ENCODE data around the gene ATAD3B.
A peak's percentile ranks its signal among the peaks of the same experiment; 100 is the strongest.

Gene ATAD3B

GRCh38 chr1:1511533-1512285 is 40.1 kb downstream of the ATAD3B start, which contains the start of gene ATAD3A (continued):
- TF ChIP-seq ZNF645 (tag by site-specific recombination; IDR thresholded peaks at IDR 0.05) (no peak), MZF1 (tag by site-specific recombination; IDR thresholded peaks at IDR 0.05; ENCODE audit: borderline replicate concordance) (no peak), ZNF660 (tag by site-specific recombination; IDR thresholded peaks at IDR 0.05) (peak; percentile 83), ZNF704 (tag by site-specific recombination; IDR thresholded peaks at IDR 0.05) (peak; percentile 68; the same call in 1 of the 2 replicates), ZNF394 (tag by site-specific recombination; IDR thresholded peaks at IDR 0.05; ENCODE audit: borderline replicate concordance) (peak; percentile 89; the same call in 1 of the 2 replicates), KLF8 (tag by site-specific recombination; IDR thresholded peaks at IDR 0.05) (peak; percentile 98), SP2 (tag by site-specific recombination; IDR thresholded peaks at IDR 0.05) (peak; percentile 90), CTCF (tag by site-specific recombination; IDR thresholded peaks at IDR 0.05) (peak; percentile 64; the same call in 1 of the 2 replicates), ZNF76 (tag by site-specific recombination; IDR thresholded peaks at IDR 0.05; ENCODE audit: borderline replicate concordance, low read depth) (peak; percentile 93), ZNF354C (tag by site-specific recombination; IDR thresholded peaks at IDR 0.05; ENCODE audit: borderline replicate concordance, low read depth) (no peak), KLF1 (tag by site-specific recombination; IDR thresholded peaks at IDR 0.05) (peak; percentile 80), ZNF549 (tag by site-specific recombination; IDR thresholded peaks at IDR 0.05) (no peak), ZNF501 (tag by site-specific recombination; IDR thresholded peaks at IDR 0.05) (peak; percentile 99), ZBTB49 (tag by site-specific recombination; IDR thresholded peaks at IDR 0.05; ENCODE audit: low read depth) (no peak), ZNF610 (tag by site-specific recombination; IDR thresholded peaks at IDR 0.05; ENCODE audit: borderline replicate concordance) (peak; percentile 94), ZNF16 (tag by site-specific recombination; IDR thresholded peaks at IDR 0.05; ENCODE audit: low read depth) (peak; percentile 68; the same call in 1 of the 2 replicates), GLIS1 (tag by site-specific recombination; IDR thresholded peaks at IDR 0.05) (peak; percentile 49), ZNF473 (tag by site-specific recombination; IDR thresholded peaks at IDR 0.05) (no peak), ZBTB17 (tag by site-specific recombination; IDR thresholded peaks at IDR 0.05) (peak; percentile 99), ZBTB1 (tag by site-specific recombination; IDR thresholded peaks at IDR 0.05) (no peak), ZNF692 (tag by site-specific recombination; IDR thresholded peaks at IDR 0.05) (peak; percentile 88), ZNF785 (tag by site-specific recombination; IDR thresholded peaks at IDR 0.05) (no peak)
- TF ChIP-seq, protein P1, sequence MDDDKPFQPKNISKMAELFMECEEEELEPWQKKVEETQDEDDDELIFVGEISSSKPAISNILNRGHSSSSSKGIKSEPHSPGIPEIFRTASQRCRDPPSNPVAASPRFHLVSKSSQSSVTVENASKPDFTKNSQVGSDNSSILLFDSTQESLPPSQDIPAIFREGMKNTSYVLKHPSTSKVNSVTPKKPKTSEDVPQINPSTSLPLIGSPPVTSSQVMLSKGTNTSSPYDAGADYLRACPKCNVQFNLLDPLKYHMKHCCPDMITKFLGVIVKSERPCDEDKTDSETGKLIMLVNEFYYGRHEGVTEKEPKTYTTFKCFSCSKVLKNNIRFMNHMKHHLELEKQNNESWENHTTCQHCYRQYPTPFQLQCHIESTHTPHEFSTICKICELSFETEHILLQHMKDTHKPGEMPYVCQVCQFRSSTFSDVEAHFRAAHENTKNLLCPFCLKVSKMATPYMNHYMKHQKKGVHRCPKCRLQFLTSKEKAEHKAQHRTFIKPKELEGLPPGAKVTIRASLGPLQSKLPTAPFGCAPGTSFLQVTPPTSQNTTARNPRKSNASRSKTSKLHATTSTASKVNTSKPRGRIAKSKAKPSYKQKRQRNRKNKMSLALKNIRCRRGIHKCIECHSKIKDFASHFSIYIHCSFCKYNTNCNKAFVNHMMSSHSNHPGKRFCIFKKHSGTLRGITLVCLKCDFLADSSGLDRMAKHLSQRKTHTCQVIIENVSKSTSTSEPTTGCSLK (tag by site-specific recombination; IDR thresholded peaks at IDR 0.05): no peak
- TF ChIP-seq, protein P2, sequence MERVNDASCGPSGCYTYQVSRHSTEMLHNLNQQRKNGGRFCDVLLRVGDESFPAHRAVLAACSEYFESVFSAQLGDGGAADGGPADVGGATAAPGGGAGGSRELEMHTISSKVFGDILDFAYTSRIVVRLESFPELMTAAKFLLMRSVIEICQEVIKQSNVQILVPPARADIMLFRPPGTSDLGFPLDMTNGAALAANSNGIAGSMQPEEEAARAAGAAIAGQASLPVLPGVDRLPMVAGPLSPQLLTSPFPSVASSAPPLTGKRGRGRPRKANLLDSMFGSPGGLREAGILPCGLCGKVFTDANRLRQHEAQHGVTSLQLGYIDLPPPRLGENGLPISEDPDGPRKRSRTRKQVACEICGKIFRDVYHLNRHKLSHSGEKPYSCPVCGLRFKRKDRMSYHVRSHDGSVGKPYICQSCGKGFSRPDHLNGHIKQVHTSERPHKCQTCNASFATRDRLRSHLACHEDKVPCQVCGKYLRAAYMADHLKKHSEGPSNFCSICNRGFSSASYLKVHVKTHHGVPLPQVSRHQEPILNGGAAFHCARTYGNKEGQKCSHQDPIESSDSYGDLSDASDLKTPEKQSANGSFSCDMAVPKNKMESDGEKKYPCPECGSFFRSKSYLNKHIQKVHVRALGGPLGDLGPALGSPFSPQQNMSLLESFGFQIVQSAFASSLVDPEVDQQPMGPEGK (tag by site-specific recombination; IDR thresholded peaks at IDR 0.05): peak; percentile 82
- TF ChIP-seq, protein P3, sequence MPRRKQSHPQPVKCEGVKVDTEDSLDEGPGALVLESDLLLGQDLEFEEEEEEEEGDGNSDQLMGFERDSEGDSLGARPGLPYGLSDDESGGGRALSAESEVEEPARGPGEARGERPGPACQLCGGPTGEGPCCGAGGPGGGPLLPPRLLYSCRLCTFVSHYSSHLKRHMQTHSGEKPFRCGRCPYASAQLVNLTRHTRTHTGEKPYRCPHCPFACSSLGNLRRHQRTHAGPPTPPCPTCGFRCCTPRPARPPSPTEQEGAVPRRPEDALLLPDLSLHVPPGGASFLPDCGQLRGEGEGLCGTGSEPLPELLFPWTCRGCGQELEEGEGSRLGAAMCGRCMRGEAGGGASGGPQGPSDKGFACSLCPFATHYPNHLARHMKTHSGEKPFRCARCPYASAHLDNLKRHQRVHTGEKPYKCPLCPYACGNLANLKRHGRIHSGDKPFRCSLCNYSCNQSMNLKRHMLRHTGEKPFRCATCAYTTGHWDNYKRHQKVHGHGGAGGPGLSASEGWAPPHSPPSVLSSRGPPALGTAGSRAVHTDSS (tag by site-specific recombination; IDR thresholded peaks at IDR 0.05): no peak

All from HEK293 (cell line).